Measurements from ENCODE around the gene ARL5C. TPM values are rescaled to one million over a fixed set of nuclear protein-coding genes. Genes with fewer than 3 reads are reported as not detected.

The ARL5C gene
- total and polyA plus RNA-seq, 8 donors: 0.31 to 1.0 (median 0.73) TPM; not detected in 3

- TF ChIP-seq CTCF (IDR thresholded peaks at IDR 0.05): no peak
- FAIRE-seq (no peak), ATAC-seq (peak; percentile 93 to 99 (median 96)), DNase-seq (peak; percentile 74 to 90 (median 78))
- Histone ChIP-seq H3K4me1 (peaks cover 0 to 8% (median 6%) of the 10 kb centered on the region in 3 donors), H3K36me3 (no peaks in the 10 kb centered on the region), H3K4me3 (peak overlapping the region in 2 of 4 donors; percentile 3 to 17), H3K9me3 (no peaks in the 10 kb centered on the region), H3K27me3 (no peaks in the 10 kb centered on the region), H3K27ac (no peak overlapping the region)
- intact Hi-C loops (cut with DNase I): no loop called here
- 3 to 16% methylated on average over 18 to 19 of the region's 19 CpGs for WGBS, 2 donors
Observed at GRCh38 chr17:39110435-39111136, 55.4 kb downstream of the ARL5C start.

GRCh38 chr17:39108461-39109375 lies 57.2 kb downstream of the ARL5C start:
- Histone ChIP-seq H3K27me3 (no peaks in the 10 kb centered on the region), H3K9me3 (no peaks in the 10 kb centered on the region), H3K4me3 (no peak overlapping the region), H3K36me3 (no peaks in the 10 kb centered on the region), H3K27ac (no peak overlapping the region), H3K4me1 (peaks cover 0 to 8% (median 6%) of the 10 kb centered on the region in 3 donors)
- intact Hi-C loops (cut with DNase I): no loop called here
- no peak for DNase-seq
- no peak for TF ChIP-seq CTCF (IDR thresholded peaks at IDR 0.05)
- no peak for FAIRE-seq
- 88 to 92% methylated on average over 23 of the region's 23 CpGs for WGBS, 2 donors
- no peak for ATAC-seq

- no peak overlapping the region for H3K4me3 ChIP-seq
- DNase-seq (no peak), ATAC-seq (no peak), FAIRE-seq (no peak)
- H3K27ac ChIP-seq: no peak overlapping the region
- H3K36me3 ChIP-seq: no peaks in the 10 kb centered on the region
- intact Hi-C loops (cut with DNase I): no loop called here
- WGBS, 2 donors: 90 to 95% methylated on average over 8 of the region's 8 CpGs
- no peaks in the 10 kb centered on the region for H3K9me3 ChIP-seq
- TF ChIP-seq CTCF (IDR thresholded peaks at IDR 0.05): no peak
- H3K27me3 ChIP-seq: no peaks in the 10 kb centered on the region
- H3K4me1 ChIP-seq: peaks cover 0 to 8% (median 6%) of the 10 kb centered on the region in 3 donors
Observed at GRCh38 chr17:39107973-39108372, 58.0 kb downstream of the ARL5C start.

- H3K4me1 ChIP-seq: peaks cover 0 to 8% (median 6%) of the 10 kb centered on the region in 3 donors
- H3K9me3 ChIP-seq: no peaks in the 10 kb centered on the region
- intact Hi-C loops (cut with DNase I): no loop called here
- no peak for TF ChIP-seq CTCF (IDR thresholded peaks at IDR 0.05)
- no peaks in the 10 kb centered on the region for H3K27me3 ChIP-seq
- no peak overlapping the region for H3K4me3 ChIP-seq
- FAIRE-seq (no peak), DNase-seq (no peak), ATAC-seq (no peak)
- H3K36me3 ChIP-seq: no peaks in the 10 kb centered on the region
- 89 to 92% methylated on average over 7 of the region's 7 CpGs for WGBS, 2 donors
- H3K27ac ChIP-seq: no peak overlapping the region
Observed at GRCh38 chr17:39107155-39107554, 58.8 kb downstream of the ARL5C start.

Other genes with a start within 250 kb of the ARL5C start
- gene FBXO47, start 198.8 kb downstream of the ARL5C start, total RNA-seq: under 1 TPM in 1 of 6 donors, not detected in 5; 0.06 TPM
- gene FBXO47, start 198.8 kb downstream of the ARL5C start, polyA plus RNA-seq: not detected
- gene PLXDC1, start 14.5 kb downstream of the ARL5C start, total RNA-seq: 1 to 10 TPM in 5 of 6 donors, under 1 TPM in 1; 0.88 to 5.6 (median 1.8) TPM
- 1 to 10 TPM; 1.8 to 4.0 TPM for gene PLXDC1, start 14.5 kb downstream of the ARL5C start, polyA plus RNA-seq
- gene CACNB1, start 31.5 kb upstream of the ARL5C start, total RNA-seq: 1 to 10 TPM; 1.8 to 3.3 (median 2.4) TPM
- gene CACNB1, start 31.5 kb upstream of the ARL5C start, polyA plus RNA-seq: 1 to 10 TPM; 6.5 to 6.8 TPM
- gene RPL19, start 34.1 kb upstream of the ARL5C start, total RNA-seq: 1,000 to 10,000 TPM in 3 of 6 donors, 100 to 1,000 TPM in 3; 925 to 1,465 (median 1,055) TPM
- 1,000 to 10,000 TPM; 1,688 to 1,714 TPM for gene RPL19, start 34.1 kb upstream of the ARL5C start, polyA plus RNA-seq
- gene STAC2, start 59.8 kb upstream of the ARL5C start, total RNA-seq: under 1 TPM in 3 of 6 donors, not detected in 3; 0.08 to 0.12 (median 0.09) TPM
- under 1 TPM; 0.07 to 0.11 TPM for gene STAC2, start 59.8 kb upstream of the ARL5C start, polyA plus RNA-seq
- gene FBXL20, start 235.5 kb upstream of the ARL5C start, total RNA-seq: 10 to 100 TPM in 1 of 6 donors, 1 to 10 TPM in 5; 5.3 to 15.5 (median 7.7) TPM
- gene FBXL20, start 235.5 kb upstream of the ARL5C start, polyA plus RNA-seq: 1 to 10 TPM; 2.5 to 2.9 TPM